Measurements from ENCODE around the gene BMP8A. TPM values are rescaled to one million over a fixed set of nuclear protein-coding genes. Genes with fewer than 3 reads are reported as not detected.
"Not testable (repeated sequence)": the region's sequence is repeated elsewhere in the genome, so short reads cannot be mapped to it uniquely, and the experiment has no call there.

The BMP8A gene
- total RNA-seq, 2 donors from 2014 or later = 0.30 TPM; not detected in 1

GRCh38 chr1:39507230-39507928 is 15.9 kb downstream of the BMP8A start:
- ATAC-seq (replicated peaks) = no peak
- H3K4me1 Mint-ChIP-seq = peaks cover 5% of the 10 kb centered on the region
- H3K9me3 Mint-ChIP-seq = no peaks in the 10 kb centered on the region
- no peak overlapping the region for H3K27ac Mint-ChIP-seq
- H3K27me3 Mint-ChIP-seq = no peaks in the 10 kb centered on the region
- no peaks in the 10 kb centered on the region for H3K36me3 Mint-ChIP-seq (ENCODE audit: low read depth)
- H3K4me3 Mint-ChIP-seq = no peak overlapping the region

- no peak for ATAC-seq (replicated peaks)
- no peak overlapping the region for H3K4me3 Mint-ChIP-seq
Measured at GRCh38 chr1:39508266-39508665, 16.8 kb downstream of the BMP8A start.

GRCh38 chr1:39508857-39509305 is 17.4 kb downstream of the BMP8A start:
- peaks cover 5% of the 10 kb centered on the region for H3K4me1 Mint-ChIP-seq
- ATAC-seq (replicated peaks) = peak; percentile 29
- H3K4me3 Mint-ChIP-seq = peak overlapping the region; percentile 67
- peak overlapping the region; percentile 67 for H3K27ac Mint-ChIP-seq
- H3K27me3 Mint-ChIP-seq = no peaks in the 10 kb centered on the region
- H3K36me3 Mint-ChIP-seq (ENCODE audit: low read depth) = no peaks in the 10 kb centered on the region
- H3K9me3 Mint-ChIP-seq = no peaks in the 10 kb centered on the region

More at GRCh38 chr1:39508266-39508665, 16.8 kb downstream of the BMP8A start:
- no peaks in the 10 kb centered on the region for H3K36me3 Mint-ChIP-seq (ENCODE audit: low read depth)
- H3K27ac Mint-ChIP-seq = no peak overlapping the region
- no peaks in the 10 kb centered on the region for H3K27me3 Mint-ChIP-seq
- peaks cover 5% of the 10 kb centered on the region for H3K4me1 Mint-ChIP-seq
- H3K9me3 Mint-ChIP-seq = no peaks in the 10 kb centered on the region

- ATAC-seq (replicated peaks) = peak; percentile 64
- Mint-ChIP-seq H3K27ac (peak overlapping the region; percentile 67), H3K9me3 (no peaks in the 10 kb centered on the region), H3K4me3 (peak overlapping the region; percentile 67), H3K27me3 (no peaks in the 10 kb centered on the region), H3K36me3 (ENCODE audit: low read depth) (no peaks in the 10 kb centered on the region), H3K4me1 (peaks cover 5% of the 10 kb centered on the region)
Measured at GRCh38 chr1:39509360-39510009, 18.0 kb downstream of the BMP8A start.

- ATAC-seq (replicated peaks); H3K9me3 Mint-ChIP-seq; H3K27ac Mint-ChIP-seq; H3K27me3 Mint-ChIP-seq; H3K36me3 Mint-ChIP-seq (ENCODE audit: low read depth); H3K4me1 Mint-ChIP-seq; H3K4me3 Mint-ChIP-seq: not testable (repeated sequence)
Measured at GRCh38 chr1:39510570-39511186, 19.2 kb downstream of the BMP8A start.

GRCh38 chr1:39511477-39511876 is 20.0 kb downstream of the BMP8A start:
- H3K27ac Mint-ChIP-seq; H3K9me3 Mint-ChIP-seq; H3K4me1 Mint-ChIP-seq; ATAC-seq (replicated peaks); H3K27me3 Mint-ChIP-seq; H3K36me3 Mint-ChIP-seq (ENCODE audit: low read depth); H3K4me3 Mint-ChIP-seq: not testable (repeated sequence)

- H3K36me3 Mint-ChIP-seq (ENCODE audit: low read depth); H3K27ac Mint-ChIP-seq; H3K4me1 Mint-ChIP-seq; H3K27me3 Mint-ChIP-seq; H3K9me3 Mint-ChIP-seq; H3K4me3 Mint-ChIP-seq: not testable (repeated sequence)
- peak; percentile 17 for ATAC-seq (replicated peaks)
Measured at GRCh38 chr1:39512234-39512847, 20.9 kb downstream of the BMP8A start.

GRCh38 chr1:39514710-39515124 is 23.3 kb downstream of the BMP8A start:
- H3K36me3 Mint-ChIP-seq (ENCODE audit: low read depth); H3K9me3 Mint-ChIP-seq; H3K27me3 Mint-ChIP-seq; H3K27ac Mint-ChIP-seq; H3K4me3 Mint-ChIP-seq; H3K4me1 Mint-ChIP-seq: not testable (repeated sequence)
- peak; percentile 56 for ATAC-seq (replicated peaks)

GRCh38 chr1:39515131-39516086 is 24.0 kb downstream of the BMP8A start:
- not testable (repeated sequence) for H3K36me3 Mint-ChIP-seq (ENCODE audit: low read depth)

GRCh38 chr1:39516841-39517240 is 25.4 kb downstream of the BMP8A start:
- not testable (repeated sequence) for ATAC-seq (replicated peaks); H3K9me3 Mint-ChIP-seq; H3K4me1 Mint-ChIP-seq; H3K27ac Mint-ChIP-seq; H3K27me3 Mint-ChIP-seq; H3K4me3 Mint-ChIP-seq; H3K36me3 Mint-ChIP-seq (ENCODE audit: low read depth)

More at GRCh38 chr1:39515131-39516086, 24.0 kb downstream of the BMP8A start:
- H3K27me3 Mint-ChIP-seq, H3K9me3 Mint-ChIP-seq, H3K4me1 Mint-ChIP-seq, H3K27ac Mint-ChIP-seq: not testable (repeated sequence)
- H3K4me3 Mint-ChIP-seq = peak overlapping the region; percentile 62
- ATAC-seq (replicated peaks) = peak; percentile 50

- not testable (repeated sequence) for ATAC-seq (replicated peaks); H3K36me3 Mint-ChIP-seq (ENCODE audit: low read depth); H3K4me1 Mint-ChIP-seq; H3K27ac Mint-ChIP-seq; H3K9me3 Mint-ChIP-seq; H3K4me3 Mint-ChIP-seq; H3K27me3 Mint-ChIP-seq
Measured at GRCh38 chr1:39517936-39518335, 26.5 kb downstream of the BMP8A start.

- H3K9me3 Mint-ChIP-seq; H3K27me3 Mint-ChIP-seq; H3K27ac Mint-ChIP-seq; ATAC-seq (replicated peaks); H3K4me3 Mint-ChIP-seq; H3K4me1 Mint-ChIP-seq; H3K36me3 Mint-ChIP-seq (ENCODE audit: low read depth): not testable (repeated sequence)
Measured at GRCh38 chr1:39519376-39519775, 27.9 kb downstream of the BMP8A start.

GRCh38 chr1:39522221-39522620 is 30.8 kb downstream of the BMP8A start:
- not testable (repeated sequence) for H3K27ac Mint-ChIP-seq; H3K4me1 Mint-ChIP-seq; H3K27me3 Mint-ChIP-seq; ATAC-seq (replicated peaks); H3K4me3 Mint-ChIP-seq; H3K36me3 Mint-ChIP-seq (ENCODE audit: low read depth); H3K9me3 Mint-ChIP-seq
